8988T (cell line): Measurements from ENCODE around the gene RAPGEF5.

Experiments used
- DNase-seq: peaks from one replicate; pipeline ENCODE4 v3.0.0; 2011

The RAPGEF5 gene

GRCh38 chr7:22252016-22252415 is 104.9 kb downstream of the RAPGEF5 start:
- no peak for DNase-seq

DNA sequence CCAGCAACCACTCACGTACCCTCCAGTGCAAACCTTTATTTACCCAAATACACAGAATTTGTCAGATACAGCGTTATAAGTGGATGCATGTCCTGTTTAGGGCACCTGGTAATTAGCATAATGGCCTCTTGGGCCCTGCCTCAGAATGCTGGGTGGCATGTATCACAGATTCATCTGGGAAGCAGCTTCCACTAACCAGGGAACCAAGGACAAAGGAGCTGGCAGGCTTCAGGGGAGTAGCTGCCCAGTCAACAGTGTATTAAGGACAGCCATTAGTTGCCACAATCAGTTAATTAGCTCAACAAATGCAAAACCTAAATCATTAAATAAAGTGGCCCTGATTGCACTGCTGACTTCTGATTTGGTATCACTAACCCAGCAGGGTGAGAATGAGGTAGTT is 105.7 kb downstream of the RAPGEF5 start:
- no peak for DNase-seq

DNA sequence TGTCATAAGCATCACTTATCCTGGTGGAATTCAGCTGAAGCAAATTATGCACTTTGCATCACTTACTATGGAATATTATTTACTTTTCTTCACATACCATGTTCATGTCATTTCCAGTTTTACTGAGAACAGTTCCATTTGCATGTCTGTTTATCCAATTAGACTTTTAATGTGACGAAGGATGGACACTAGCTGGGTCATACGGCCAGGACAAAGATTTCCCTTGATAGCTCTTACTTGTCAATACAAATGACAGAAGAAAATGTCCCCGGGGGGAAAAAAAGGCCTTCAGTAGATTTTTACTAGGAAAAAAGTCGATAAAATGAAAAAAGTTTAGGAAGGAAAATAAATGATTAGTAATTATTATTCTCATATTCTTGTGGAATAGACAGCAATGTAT is 106.6 kb downstream of the RAPGEF5 start:
- no peak for DNase-seq

- no peak for DNase-seq
Observed at GRCh38 chr7:22248111-22248809, 108.7 kb downstream of the RAPGEF5 start.

DNA sequence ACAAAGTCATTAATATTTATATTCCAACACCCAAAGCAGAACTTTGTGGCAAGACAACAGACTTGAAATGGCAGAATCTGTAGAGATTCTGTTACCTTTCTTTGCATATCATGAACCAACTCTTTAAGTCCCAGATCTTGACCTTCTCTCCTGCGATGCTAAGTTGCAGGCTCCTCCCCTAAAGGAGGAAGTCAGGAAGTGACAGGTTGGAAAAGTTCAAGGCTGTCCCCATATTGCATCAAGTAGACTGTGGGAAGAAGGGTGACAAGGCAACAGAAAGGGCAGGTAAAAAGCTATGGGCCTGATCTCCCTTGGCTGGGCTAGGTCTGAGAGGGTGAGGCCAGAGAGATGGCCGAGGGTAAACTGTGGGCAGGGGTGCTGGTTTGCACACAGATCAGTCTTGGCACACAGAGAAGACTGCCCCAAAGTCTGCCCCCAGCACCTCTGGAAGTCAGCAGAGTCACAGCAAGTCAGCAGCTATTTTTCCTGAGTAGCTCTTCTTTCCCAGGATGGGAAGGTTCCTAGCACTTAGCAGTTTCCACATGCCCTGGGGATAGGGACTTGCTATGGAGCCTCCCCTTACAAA is 115.1 kb downstream of the RAPGEF5 start:
- no peak for DNase-seq

DNA sequence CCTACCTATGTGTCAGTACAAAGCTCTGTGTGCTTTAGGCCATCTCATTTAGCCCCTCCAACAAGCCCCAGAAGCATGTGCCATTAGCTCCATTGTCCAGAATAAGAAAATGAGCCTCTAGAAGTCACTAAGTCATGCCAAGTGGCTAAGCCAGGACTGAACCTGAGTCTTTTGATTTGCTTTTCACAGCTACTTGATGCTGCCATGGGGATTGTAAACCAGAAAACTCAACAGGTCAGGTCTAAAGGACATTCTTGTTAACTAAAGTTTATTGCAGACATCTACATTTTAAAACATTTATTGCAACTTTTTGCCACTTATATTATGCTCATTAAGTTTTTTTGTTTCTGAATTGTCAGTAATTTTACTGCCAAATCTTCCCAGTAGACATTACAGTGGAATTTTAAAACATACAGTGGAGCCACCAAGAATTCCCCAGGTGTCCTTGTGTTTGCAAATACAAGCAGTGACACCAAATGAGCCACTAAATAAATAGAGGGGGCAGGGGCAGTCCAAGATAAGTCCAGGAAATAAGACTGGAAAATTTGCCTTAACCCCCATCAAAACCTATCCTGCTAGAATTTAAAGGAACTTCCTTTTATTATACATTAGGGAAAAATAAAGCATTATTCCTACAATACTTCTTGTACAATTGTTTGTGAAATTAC is 115.9 kb downstream of the RAPGEF5 start:
- no peak for DNase-seq

DNA sequence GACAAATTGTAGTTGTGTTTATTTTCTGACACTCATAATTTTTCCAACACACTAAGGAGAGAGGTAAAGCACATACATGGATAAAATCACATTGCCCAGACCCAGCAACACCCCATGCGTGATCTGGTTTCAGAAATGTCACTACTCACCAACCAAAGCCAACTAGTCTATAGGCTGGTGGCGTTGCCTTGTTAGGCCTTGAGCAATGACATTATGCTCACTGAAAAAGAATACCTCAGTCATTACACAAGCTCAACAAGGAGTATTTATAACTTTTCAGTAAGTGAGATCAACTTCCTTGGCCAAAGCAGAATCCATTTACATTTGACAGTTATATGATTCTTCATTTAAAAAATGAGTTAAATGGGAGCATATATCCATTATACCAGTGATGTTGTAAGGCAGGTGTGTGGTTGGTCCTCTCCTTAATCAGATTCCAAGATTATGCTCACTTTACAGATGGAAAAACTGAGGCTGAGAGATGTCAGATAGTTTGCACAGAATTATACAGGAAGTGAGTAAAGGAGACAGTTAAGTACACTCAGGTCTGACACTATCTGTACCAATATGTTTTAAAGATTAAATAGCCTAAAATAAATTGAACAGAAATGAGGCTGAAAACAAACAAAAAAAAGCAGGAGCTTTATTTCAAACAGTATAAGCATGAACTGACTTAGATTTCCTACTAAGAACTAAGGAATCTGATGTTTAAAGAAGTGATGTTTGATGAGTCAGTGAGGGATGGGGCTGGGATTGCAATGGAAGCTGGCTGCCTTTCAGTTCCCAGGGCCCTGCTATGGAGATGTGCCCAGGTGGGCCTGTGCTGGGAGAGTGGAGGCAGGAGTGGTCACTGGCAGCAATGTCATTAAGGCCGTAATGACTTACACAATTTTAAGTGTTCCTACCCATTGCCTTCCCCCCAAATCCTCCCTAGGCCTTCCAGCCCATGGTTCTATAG is 118.3 kb downstream of the RAPGEF5 start:
- DNase-seq: no peak

- DNase-seq: no peak
Observed at GRCh38 chr7:22235134-22235533, 121.8 kb downstream of the RAPGEF5 start.

GRCh38 chr7:22234227-22234626 is 122.7 kb downstream of the RAPGEF5 start:
- DNase-seq: no peak

- DNase-seq: no peak
Observed at GRCh38 chr7:22231806-22232205, 125.1 kb downstream of the RAPGEF5 start.

GRCh38 chr7:22231141-22231540 is 125.8 kb downstream of the RAPGEF5 start:
- DNase-seq: no peak

DNA sequence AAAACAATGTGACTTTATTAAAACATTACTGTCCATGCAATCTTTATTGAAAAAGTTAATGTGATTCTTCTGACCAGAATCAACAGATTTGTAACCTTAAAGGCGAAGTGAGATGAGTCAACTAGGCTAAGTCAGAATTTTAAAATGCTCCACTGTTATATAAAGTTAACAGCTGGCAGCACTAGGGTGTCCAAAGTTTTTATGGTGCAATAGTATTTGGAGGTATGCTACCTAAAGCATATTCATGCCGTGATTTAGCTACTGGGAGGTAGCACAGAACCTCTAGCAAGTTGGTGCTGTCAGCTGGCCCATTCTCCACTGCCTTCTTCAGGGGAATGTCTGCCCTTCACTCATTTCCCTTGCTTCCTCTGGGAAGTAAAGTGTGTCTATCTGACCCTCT is 126.7 kb downstream of the RAPGEF5 start:
- DNase-seq: no peak

DNA sequence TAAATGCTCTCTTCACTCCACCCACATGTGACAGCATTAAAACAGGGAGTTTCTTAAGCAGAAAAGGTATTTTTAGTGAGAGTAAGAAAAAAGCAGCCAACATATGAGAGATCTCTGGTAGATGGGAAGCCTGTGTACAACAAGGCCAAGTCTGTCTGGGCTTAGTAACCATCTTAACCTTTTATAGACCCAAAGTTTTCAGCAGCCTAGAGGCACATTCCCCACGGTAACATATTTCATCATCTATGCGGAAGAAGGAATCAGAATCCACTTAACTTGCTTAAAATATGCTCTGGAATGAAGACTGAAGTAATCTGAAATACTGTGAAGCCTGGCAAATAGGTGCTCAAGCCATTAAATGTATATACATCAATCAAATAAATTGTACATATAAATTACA is 127.8 kb downstream of the RAPGEF5 start:
- DNase-seq: no peak

DNA sequence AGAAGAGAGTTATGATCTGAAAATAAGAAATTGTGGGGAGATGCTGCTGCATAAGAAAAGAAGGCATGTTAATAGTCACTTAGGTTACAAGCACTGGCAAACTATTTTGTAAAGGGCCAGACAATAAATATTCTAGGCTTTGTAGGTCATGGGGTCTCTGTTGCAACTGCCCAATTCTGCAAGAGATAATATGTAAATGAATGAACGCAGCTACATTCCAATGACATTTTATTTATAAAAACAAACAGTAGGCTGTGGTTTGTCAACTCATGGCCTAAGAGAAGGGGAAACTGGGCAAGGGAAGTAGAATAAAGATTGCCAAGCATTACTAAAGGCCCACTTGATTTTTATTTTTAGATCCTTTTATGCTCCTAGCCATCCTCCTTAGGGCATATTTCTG is 133.1 kb downstream of the RAPGEF5 start:
- no peak for DNase-seq

GRCh38 chr7:22220941-22221340 is 136.0 kb downstream of the RAPGEF5 start:
- DNase-seq: no peak

DNA sequence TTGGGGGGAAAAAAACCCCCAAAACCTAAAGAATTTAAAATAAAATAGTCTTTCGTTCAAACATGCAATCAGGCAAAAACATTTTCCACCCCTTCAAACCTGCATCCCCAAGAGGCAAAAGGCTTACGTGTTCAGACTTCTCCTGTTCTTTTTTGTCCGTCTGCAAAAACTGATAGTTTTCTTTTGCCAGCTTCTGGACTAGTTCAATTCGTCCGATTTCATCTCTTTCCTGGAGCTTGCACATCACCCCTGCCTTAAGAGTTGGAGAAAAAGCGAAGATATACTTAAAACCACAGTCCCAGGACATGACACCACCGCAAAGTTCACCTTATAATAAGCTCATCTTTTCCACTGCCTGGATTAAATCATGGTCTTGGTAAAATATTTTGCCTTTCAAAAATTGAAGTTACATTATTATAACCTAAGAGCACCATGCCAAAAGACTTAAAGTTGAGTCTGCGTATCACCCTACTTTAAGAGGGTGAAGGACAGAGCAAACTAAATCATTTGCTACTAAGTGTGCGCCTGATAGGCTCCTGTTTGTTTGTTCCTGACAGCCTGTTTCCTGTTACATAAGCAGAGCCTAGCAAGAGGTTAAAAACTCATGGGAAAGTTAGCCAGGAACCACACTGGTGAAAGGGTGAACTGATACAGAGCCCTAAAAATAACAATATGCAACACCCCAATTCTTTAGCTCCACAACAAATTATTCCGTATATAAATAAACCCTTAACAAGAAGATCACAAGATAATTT is 137.0 kb downstream of the RAPGEF5 start:
- no peak for DNase-seq

DNA sequence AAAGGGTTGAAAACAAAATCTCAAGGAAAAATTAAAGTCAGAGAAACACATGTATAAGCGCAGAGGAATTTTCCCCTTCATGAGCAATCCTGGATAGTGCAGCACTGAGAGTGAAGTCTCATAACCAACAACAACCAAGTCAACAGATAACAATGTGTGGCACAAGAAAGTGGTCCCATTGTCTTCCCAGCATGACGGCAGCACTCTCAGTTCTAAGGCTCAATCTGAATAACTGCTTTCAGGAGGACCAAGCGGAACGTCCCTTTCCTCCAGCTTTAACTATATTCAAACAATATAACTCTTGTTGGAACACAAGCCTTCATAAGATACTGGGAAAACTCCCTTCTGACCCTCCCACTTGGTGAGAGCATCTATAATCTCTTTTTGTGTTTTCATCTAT is 137.9 kb downstream of the RAPGEF5 start:
- DNase-seq: no peak

- no peak for DNase-seq
Observed at GRCh38 chr7:22216832-22217475, 140.0 kb downstream of the RAPGEF5 start.

GRCh38 chr7:22216309-22216708 is 140.6 kb downstream of the RAPGEF5 start:
- DNase-seq: no peak

GRCh38 chr7:22214000-22214399 is 143.0 kb downstream of the RAPGEF5 start:
- no peak for DNase-seq

- no peak for DNase-seq
Observed at GRCh38 chr7:22213081-22213480, 143.9 kb downstream of the RAPGEF5 start.

DNA sequence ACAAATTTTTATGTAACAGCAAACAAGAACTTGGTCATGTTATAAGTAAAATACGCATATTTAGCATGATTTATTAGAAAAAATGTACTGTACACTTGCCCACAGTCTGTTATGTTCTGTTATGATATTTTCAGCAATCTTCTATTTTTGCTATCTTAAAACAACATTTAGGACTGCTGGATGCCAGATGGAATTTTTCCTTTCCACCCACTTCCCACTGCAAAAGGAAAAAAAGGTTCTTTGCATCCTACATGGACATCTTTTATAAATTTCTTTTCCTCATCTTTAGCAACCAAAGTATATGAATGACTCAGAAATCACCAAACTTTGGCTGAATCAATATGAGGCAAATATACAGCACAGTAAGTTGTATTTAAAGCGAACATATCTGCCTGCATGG is 146.0 kb downstream of the RAPGEF5 start:
- no peak for DNase-seq
